Keratinocyte (primary cell): ENCODE results near the gene GFI1B. TPM values are rescaled to one million over a fixed set of nuclear protein-coding genes. Genes with fewer than 3 reads are reported as not detected.

Source experiments
- DNase-seq: peaks from one replicate; pipeline ENCODE4 v3.0.0-alpha.2; 2011; ENCODE audit warnings: low read depth, missing footprints, low spot score
- FAIRE-seq: peaks from 2 replicates; lab custom pipeline; 2011; peaks lifted over from hg19 to GRCh38; lab: Jason Lieb, UNC
- H2AFZ ChIP-seq: 2 replicates; pipeline ENCODE4 v1.6.0; 2012; ENCODE audit warnings: low read length, control low read depth, inconsistent platforms; ENCODE audit not compliant: control insufficient read depth
- H3K27ac ChIP-seq: 2 replicates; pipeline ENCODE4 v1.5.1; 2011; ENCODE audit warnings: low read length; ENCODE audit not compliant: control insufficient read depth, insufficient read depth
- H3K27me3 ChIP-seq: 3 replicates; pipeline ENCODE4 v1.6.0; 2011; ENCODE audit warnings: low read length; ENCODE audit not compliant: control insufficient read depth, insufficient read depth; ENCODE audit errors: extremely low read depth
- H3K36me3 ChIP-seq, 2 experiments: 2 replicates in 1 of 2; 3 replicates in 1 of 2; pipeline ENCODE4 v1.5.1; 2011; ENCODE audit warnings: low read length in 2 of 2, mild to moderate bottlenecking in 1 of 2; ENCODE audit not compliant: control insufficient read depth in 2 of 2, insufficient read depth in 2 of 2; ENCODE audit errors: extremely low read depth in 1 of 2
- H3K4me1 ChIP-seq: 3 replicates; pipeline ENCODE4 v1.5.1; 2011; ENCODE audit warnings: low read length; ENCODE audit not compliant: control insufficient read depth, insufficient read depth; ENCODE audit errors: extremely low read depth
- H3K4me2 ChIP-seq: 3 replicates; pipeline ENCODE4 v1.6.0; 2011; ENCODE audit warnings: low read depth, low read length; ENCODE audit not compliant: control insufficient read depth, insufficient read depth; ENCODE audit errors: extremely low read depth
- H3K4me3 ChIP-seq, 3 experiments: fragments of 200-600 bp in 1 of 3; sonication (generic) in 1 of 3; 2 replicates in 2 of 3; 3 replicates in 1 of 3; pipeline ENCODE4 v1.5.1; 2011 to 2016; ENCODE audit warnings: low read length in 3 of 3, mild to moderate bottlenecking in 3 of 3, control low read depth in 2 of 3, inconsistent platforms in 1 of 3, low read depth in 1 of 3, mixed read lengths in 1 of 3, mixed run types in 1 of 3, moderate library complexity in 1 of 3; ENCODE audit not compliant: control insufficient read depth in 2 of 3, insufficient read depth in 2 of 3; ENCODE audit errors: extremely low read depth in 1 of 3
- H3K79me2 ChIP-seq: 2 replicates; pipeline ENCODE4 v1.6.0; 2012; ENCODE audit warnings: low read length; ENCODE audit not compliant: control insufficient read depth, insufficient read depth
- H3K9ac ChIP-seq: 3 replicates; pipeline ENCODE4 v1.6.0; 2011; ENCODE audit warnings: low read length; ENCODE audit not compliant: control insufficient read depth, insufficient read depth; ENCODE audit errors: extremely low read depth
- H3K9me1 ChIP-seq: 3 replicates; pipeline ENCODE4 v1.6.0; 2011; ENCODE audit warnings: low read length; ENCODE audit not compliant: control insufficient read depth, insufficient read depth; ENCODE audit errors: extremely low read depth
- H3K9me3 ChIP-seq: 2 replicates; pipeline ENCODE4 v1.5.1; 2012; ENCODE audit warnings: low read depth, low read length; ENCODE audit not compliant: control insufficient read depth
- H4K20me1 ChIP-seq: 3 replicates; pipeline ENCODE4 v1.6.0; 2011; ENCODE audit warnings: low read length; ENCODE audit not compliant: control insufficient read depth, insufficient read depth; ENCODE audit errors: extremely low read depth
- CTCF ChIP-seq, 3 experiments: IDR thresholded peaks in 1 of 3; conservative IDR thresholded peaks in 1 of 3; optimal IDR thresholded peaks in 1 of 3; 2 replicates in 2 of 3; 3 replicates in 1 of 3; pipeline versions ENCODE3 to v1.5.1; 2011; ENCODE audit warnings: low read length in 3 of 3, mild to moderate bottlenecking in 3 of 3, moderate library complexity in 2 of 3, control low read depth in 1 of 3, inconsistent platforms in 1 of 3; ENCODE audit not compliant: insufficient read depth in 2 of 3; ENCODE audit errors: extremely low read depth in 1 of 3
- EZH2 ChIP-seq: IDR thresholded peaks from one replicate; pipeline ENCODE4 v1.6.1; 2012; ENCODE audit warnings: inconsistent platforms, mild to moderate bottlenecking, low read length, moderate library complexity
- dilution Hi-C: fragments of 300-500 bp; cut with MboI; formaldehyde crosslinking; loops from one replicate; pipeline ENCODE4 v1.7.0; 2020; ENCODE audit warnings: low sequenced_read_pairs; ENCODE audit not compliant: extremely low pct_ligation_motif_present
- polyA plus RNA-seq, 5 experiments: library from polyadenylated mRNA; depleted of rRNA in 3 of 5; stranded (reverse) in 3 of 5; stranded (forward) in 1 of 5; unstranded in 1 of 5; fragments of >200 nt; gene quantifications; 1 replicate in 1 of 5; 2 replicates in 3 of 5; 3 replicates in 1 of 5; pipeline versions ENCODE4 v1.2.1 to v1.2.3, GENCODE V29; 2011 to 2012; ENCODE audit warnings: missing spikeins in 2 of 5, low read depth in 1 of 5, low replicate concordance in 1 of 5

Gene GFI1B
- polyA plus RNA-seq, 1 donor (not counting 4 experiments of a cell fraction or from before 2014, with no cell fraction given): not detected

GRCh38 chr9:133005957-133006356 lies 27.5 kb downstream of the GFI1B start:
- no peaks in the 10 kb centered on the region for H4K20me1 ChIP-seq
- peaks cover 6% of the 10 kb centered on the region for H3K27me3 ChIP-seq
- H3K79me2 ChIP-seq: no peaks in the 10 kb centered on the region
- no peaks in the 10 kb centered on the region for H3K9me1 ChIP-seq
- H3K4me2 ChIP-seq: no peak overlapping the region
- no peak for DNase-seq
- H3K4me1 ChIP-seq: peaks cover 11% of the 10 kb centered on the region
- no peak for FAIRE-seq
- no peaks in the 10 kb centered on the region for H3K9me3 ChIP-seq
- H3K27ac ChIP-seq: no peak overlapping the region
- no peak overlapping the region for H3K4me3 ChIP-seq
- H3K9ac ChIP-seq: no peak overlapping the region
- no peak overlapping the region for H2AFZ ChIP-seq
- dilution Hi-C loops: no loop called here
- TF ChIP-seq EZH2 (no peak), CTCF (optimal IDR thresholded peaks at IDR 0.05 in 1 of 3, IDR thresholded peaks at IDR 0.05 in 1 of 3, conservative IDR thresholded peaks at IDR 0.05 in 1 of 3; ENCODE audit: extremely low read depth in 1 of 3, insufficient read depth in 2 of 3, low read length in 3 of 3) (no peak)
- no peaks in the 10 kb centered on the region for H3K36me3 ChIP-seq

GRCh38 chr9:133006731-133007352 lies 28.3 kb downstream of the GFI1B start:
- Histone ChIP-seq H3K27me3 (peaks cover 6% of the 10 kb centered on the region), H3K9me3 (no peaks in the 10 kb centered on the region), H3K4me2 (no peak overlapping the region), H3K36me3 (no peaks in the 10 kb centered on the region), H3K27ac (no peak overlapping the region), H3K4me1 (peaks cover 8% of the 10 kb centered on the region), H4K20me1 (no peaks in the 10 kb centered on the region), H3K9ac (no peak overlapping the region), H2AFZ (no peak overlapping the region), H3K4me3 (no peak overlapping the region), H3K9me1 (no peaks in the 10 kb centered on the region), H3K79me2 (no peaks in the 10 kb centered on the region)
- FAIRE-seq (no peak), DNase-seq (no peak)
- TF ChIP-seq CTCF (optimal IDR thresholded peaks at IDR 0.05 in 1 of 3, IDR thresholded peaks at IDR 0.05 in 1 of 3, conservative IDR thresholded peaks at IDR 0.05 in 1 of 3; ENCODE audit: extremely low read depth in 1 of 3, insufficient read depth in 2 of 3, low read length in 3 of 3): no peak
- TF ChIP-seq EZH2: no peak
- dilution Hi-C loops: no loop called here
